WERI-Rb-1 (cell line): Measurements from ENCODE around the gene KPNA1.

ENCODE experiments used
- DNase-seq: peaks from one replicate; pipeline ENCODE4 v3.0.0-alpha.2; 2020
- H3K27ac ChIP-seq: fragments of 250-450 bp; sonication (Bioruptor Pico); 2 replicates; pipeline ENCODE4 v1.5.1; 2020; ENCODE audit warnings: mild to moderate bottlenecking, moderate library complexity
- H3K27me3 ChIP-seq: fragments of 250-450 bp; sonication (Bioruptor Pico); 2 replicates; pipeline ENCODE4 v1.5.1; 2021; ENCODE audit warnings: mild to moderate bottlenecking, low read depth, moderate library complexity; ENCODE audit not compliant: insufficient read depth, severe bottlenecking
- H3K36me3 ChIP-seq: fragments of 250-450 bp; sonication (Bioruptor Pico); 2 replicates; pipeline ENCODE4 v1.5.1; 2020; ENCODE audit warnings: mild to moderate bottlenecking, moderate library complexity
- H3K4me3 ChIP-seq: 2 replicates; pipeline ENCODE4 v1.5.1; 2011; ENCODE audit warnings: low read depth, mild to moderate bottlenecking, control low read depth, low read length
- H3K9me3 ChIP-seq: fragments of 250-450 bp; sonication (Bioruptor Pico); 2 replicates; pipeline ENCODE4 v1.5.1; 2021; ENCODE audit warnings: mild to moderate bottlenecking, moderate library complexity; ENCODE audit not compliant: severe bottlenecking
- TF ChIP-seq, protein P1 (sequence below): IDR thresholded peaks from 2 replicates; pipeline ENCODE4 v1.5.1; 2011; ENCODE audit warnings: low read depth, mild to moderate bottlenecking, control low read depth, inconsistent platforms, low read length

KPNA1 gene

DNA sequence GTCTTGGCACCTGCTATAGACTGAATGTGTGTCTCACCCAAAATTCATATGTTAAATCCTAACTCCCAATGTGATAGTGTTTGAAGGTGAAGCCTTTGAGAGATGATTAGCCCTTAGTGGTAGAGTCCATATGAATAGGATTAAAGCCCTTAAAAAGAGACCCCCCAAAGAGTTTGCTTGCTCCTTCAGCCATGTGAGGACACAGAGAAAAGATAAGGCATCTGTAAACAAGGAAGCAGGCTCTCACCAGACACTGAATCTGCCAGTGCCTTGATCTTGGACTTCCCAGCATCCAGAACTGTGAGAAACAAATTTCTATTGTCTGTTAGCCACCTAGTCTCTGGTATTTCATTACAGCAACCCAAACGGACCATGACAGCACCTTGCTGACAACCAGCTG, 16.6 kb downstream of the KPNA1 start:
- TF ChIP-seq, protein P1, sequence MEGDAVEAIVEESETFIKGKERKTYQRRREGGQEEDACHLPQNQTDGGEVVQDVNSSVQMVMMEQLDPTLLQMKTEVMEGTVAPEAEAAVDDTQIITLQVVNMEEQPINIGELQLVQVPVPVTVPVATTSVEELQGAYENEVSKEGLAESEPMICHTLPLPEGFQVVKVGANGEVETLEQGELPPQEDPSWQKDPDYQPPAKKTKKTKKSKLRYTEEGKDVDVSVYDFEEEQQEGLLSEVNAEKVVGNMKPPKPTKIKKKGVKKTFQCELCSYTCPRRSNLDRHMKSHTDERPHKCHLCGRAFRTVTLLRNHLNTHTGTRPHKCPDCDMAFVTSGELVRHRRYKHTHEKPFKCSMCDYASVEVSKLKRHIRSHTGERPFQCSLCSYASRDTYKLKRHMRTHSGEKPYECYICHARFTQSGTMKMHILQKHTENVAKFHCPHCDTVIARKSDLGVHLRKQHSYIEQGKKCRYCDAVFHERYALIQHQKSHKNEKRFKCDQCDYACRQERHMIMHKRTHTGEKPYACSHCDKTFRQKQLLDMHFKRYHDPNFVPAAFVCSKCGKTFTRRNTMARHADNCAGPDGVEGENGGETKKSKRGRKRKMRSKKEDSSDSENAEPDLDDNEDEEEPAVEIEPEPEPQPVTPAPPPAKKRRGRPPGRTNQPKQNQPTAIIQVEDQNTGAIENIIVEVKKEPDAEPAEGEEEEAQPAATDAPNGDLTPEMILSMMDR = no peak
- Histone ChIP-seq H3K9me3 (no peaks in the 10 kb centered on the region), H3K4me3 (no peak overlapping the region), H3K27ac (no peak overlapping the region), H3K27me3 (no peaks in the 10 kb centered on the region), H3K36me3 (peaks cover 31% of the 10 kb centered on the region)
- no peak for DNase-seq

DNA sequence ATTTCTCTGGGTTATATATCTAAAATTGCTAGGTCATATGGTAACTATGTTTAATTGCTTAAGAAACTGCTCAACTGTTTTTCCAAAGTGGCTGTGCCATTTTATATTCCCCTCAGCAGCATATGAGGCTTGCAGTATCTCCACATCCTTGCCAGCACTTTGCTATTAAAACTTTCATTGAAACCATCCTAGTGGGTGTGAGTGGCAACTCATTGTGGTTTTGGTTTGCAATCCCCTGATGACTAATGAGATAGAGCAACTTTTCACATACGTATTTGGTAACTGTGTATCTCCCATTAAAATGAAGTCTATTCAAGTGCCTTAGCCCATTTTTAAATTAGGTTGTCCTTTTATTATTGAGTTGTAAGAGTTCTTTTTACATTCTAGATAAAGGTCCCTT, 17.3 kb downstream of the KPNA1 start:
- Histone ChIP-seq H3K27me3 (no peaks in the 10 kb centered on the region), H3K4me3 (no peak overlapping the region), H3K9me3 (no peaks in the 10 kb centered on the region), H3K27ac (no peak overlapping the region), H3K36me3 (peaks cover 38% of the 10 kb centered on the region)
- no peak for DNase-seq
- TF ChIP-seq, protein P1 = no peak

DNA sequence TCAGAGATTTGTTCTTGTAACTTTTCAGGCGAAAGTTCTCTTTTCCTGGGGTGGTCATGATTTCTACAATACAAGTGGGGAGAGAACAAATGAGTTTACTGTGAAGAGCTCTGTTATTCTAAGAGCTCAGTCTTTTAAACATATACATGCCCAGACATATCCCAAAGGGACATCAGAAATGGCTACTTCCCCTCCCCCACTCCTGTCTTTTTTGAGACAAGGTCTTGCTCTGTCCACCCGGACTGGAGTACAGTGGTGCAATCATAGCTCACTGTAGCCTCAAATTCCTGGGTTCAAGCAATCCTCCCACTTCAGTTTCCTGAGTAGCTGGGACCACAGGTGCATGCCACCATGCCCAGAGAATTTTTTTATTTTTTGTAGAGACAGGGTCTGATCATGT, 18.2 kb downstream of the KPNA1 start:
- Histone ChIP-seq H3K27ac (peak overlapping the region; percentile 48), H3K9me3 (no peaks in the 10 kb centered on the region), H3K4me3 (no peak overlapping the region), H3K27me3 (no peaks in the 10 kb centered on the region), H3K36me3 (peaks cover 44% of the 10 kb centered on the region)
- DNase-seq = no peak
- TF ChIP-seq, protein P1 = no peak

DNA sequence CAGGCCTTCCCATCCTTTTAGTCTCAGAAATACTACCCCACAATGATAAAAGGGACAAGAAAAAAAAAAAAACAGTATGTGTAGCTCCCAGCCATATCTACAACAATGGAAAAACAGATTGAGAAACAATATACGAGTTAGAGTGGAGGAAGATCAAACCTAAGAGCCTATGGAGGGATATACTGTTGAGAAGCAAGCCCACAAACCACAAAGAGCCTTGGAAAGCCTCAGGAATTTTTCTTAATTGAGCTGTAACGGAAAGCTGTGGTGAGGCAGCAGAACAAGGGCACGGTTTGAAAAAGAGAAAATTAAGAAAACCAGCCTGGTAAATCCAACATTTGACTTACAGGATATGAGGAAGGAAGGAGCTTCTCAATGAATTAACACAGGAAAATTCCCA, 21.4 kb downstream of the KPNA1 start:
- Histone ChIP-seq H3K4me3 (no peak overlapping the region), H3K27me3 (no peaks in the 10 kb centered on the region), H3K9me3 (no peaks in the 10 kb centered on the region), H3K27ac (no peak overlapping the region), H3K36me3 (peaks cover 52% of the 10 kb centered on the region)
- TF ChIP-seq, protein P1 = no peak
- DNase-seq = no peak

DNA sequence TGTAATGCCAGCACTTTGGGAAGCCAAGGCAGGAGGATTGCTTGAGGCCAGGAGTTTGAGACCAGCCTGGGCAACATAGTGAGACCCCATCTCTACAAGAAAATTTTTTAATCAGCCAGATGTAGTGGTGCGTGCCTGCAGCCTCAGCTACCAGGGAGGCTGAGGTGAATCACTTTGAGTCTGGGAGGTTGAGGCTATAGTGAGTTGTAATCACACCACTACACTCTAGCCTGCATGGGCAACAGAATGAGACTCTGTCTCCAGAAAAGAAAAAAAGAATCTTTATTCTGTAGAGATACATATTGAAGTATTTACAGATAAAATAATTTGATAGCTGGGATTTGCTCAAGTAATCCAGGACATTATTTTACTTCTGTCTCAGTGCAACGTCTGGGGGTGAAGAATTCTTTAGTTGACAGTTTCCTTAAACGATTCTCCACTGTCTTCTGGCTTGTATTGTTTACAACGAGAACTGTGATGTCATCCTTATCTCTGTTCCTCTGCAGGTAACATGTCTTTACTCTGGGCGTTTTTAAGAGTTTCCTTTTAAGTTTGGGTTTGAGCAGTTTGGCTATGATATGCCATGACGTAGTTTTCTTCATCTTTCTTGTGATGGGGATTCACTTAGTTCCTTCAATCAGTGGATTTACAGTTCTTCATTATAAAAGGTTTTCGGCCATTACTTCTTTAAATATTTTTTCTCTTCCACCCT, 26.3 kb downstream of the KPNA1 start:
- no peak overlapping the region for H3K4me3 ChIP-seq
- H3K36me3 ChIP-seq = peaks cover 43% of the 10 kb centered on the region
- no peak for DNase-seq
- no peaks in the 10 kb centered on the region for H3K27me3 ChIP-seq
- no peaks in the 10 kb centered on the region for H3K9me3 ChIP-seq
- TF ChIP-seq, protein P1 = no peak
- H3K27ac ChIP-seq = no peak overlapping the region

DNA sequence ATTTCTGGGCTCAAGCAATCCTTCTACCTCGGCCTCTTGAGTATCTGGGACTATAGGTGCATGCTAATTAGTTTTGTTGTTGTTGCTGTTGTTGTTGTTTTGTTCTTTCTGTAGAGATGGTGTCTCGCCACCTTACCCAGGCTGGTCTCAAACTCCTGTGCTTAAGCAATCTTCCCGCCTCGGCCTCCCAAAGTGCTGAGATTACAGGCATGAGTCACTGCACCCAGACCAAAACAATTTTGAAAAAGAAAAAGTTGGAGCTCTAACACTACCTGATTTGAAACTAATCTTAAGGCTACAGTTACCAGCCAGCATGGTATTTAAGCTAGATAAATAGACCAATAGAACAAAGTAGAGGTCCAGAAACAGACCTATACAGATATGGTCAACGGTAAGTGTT, 29.8 kb downstream of the KPNA1 start:
- no peaks in the 10 kb centered on the region for H3K9me3 ChIP-seq
- H3K4me3 ChIP-seq = no peak overlapping the region
- DNase-seq = no peak
- no peaks in the 10 kb centered on the region for H3K27me3 ChIP-seq
- peaks cover 25% of the 10 kb centered on the region for H3K36me3 ChIP-seq
- TF ChIP-seq, protein P1 = no peak
- no peak overlapping the region for H3K27ac ChIP-seq
